ENCODE data around the gene STPG3. TPM values are rescaled to one million over a fixed set of nuclear protein-coding genes. Genes with fewer than 3 reads are reported as not detected.

Gene STPG3
- total and polyA plus RNA-seq, 12 donors: 0.25 to 3.1 (median 0.32) TPM; not detected in 9

- Histone ChIP-seq H3K36me3 (replicated peaks in 1 of 2) (no peaks in the 10 kb centered on the region), H3K27me3 (peaks cover 50% of the 10 kb centered on the region), H3K4me1 (replicated peaks in 1 of 2) (peaks cover 0 to 6% of the 10 kb centered on the region in 2 donors), H3K27ac (no peak overlapping the region), H3K4me3 (no peak overlapping the region), H3K9me3 (replicated peaks in 1 of 3) (no peaks in the 10 kb centered on the region)
- intact Hi-C loops (cut with DNase I): loop anchor here in 1 of 2 donors (10.0 kb wide), 1 partner anchor 447 kb away; no protein-coding TSS in a partner anchor
- DNase-seq: no peak
- WGBS, 4 donors: 63 to 73% (median 68%) methylated on average over 3 to 10 of the region's 10 CpGs
- TF ChIP-seq CTCF (IDR thresholded peaks at IDR 0.05): no peak
- TF ChIP-seq POLR2A (IDR thresholded peaks at IDR 0.05): no peak
Observed at GRCh38 chr9:137232101-137232500, 19.0 kb upstream of the STPG3 start.

GRCh38 chr9:137232510-137232909 lies 18.6 kb upstream of the STPG3 start:
- WGBS, 4 donors: 56 to 80% (median 69%) methylated on average over 5 to 24 of the region's 24 CpGs
- TF ChIP-seq CTCF (IDR thresholded peaks at IDR 0.05) (no peak), POLR2A (IDR thresholded peaks at IDR 0.05) (no peak)
- intact Hi-C loops (cut with DNase I): loop anchor here in 1 of 2 donors (10.0 kb wide), 1 partner anchor 448 kb away; no protein-coding TSS in a partner anchor
- Histone ChIP-seq H3K27me3 (peaks cover 50% of the 10 kb centered on the region), H3K36me3 (replicated peaks in 1 of 2) (no peaks in the 10 kb centered on the region), H3K9me3 (replicated peaks in 1 of 3) (no peaks in the 10 kb centered on the region), H3K27ac (no peak overlapping the region), H3K4me1 (replicated peaks in 1 of 2) (peaks cover 0 to 6% of the 10 kb centered on the region in 2 donors), H3K4me3 (no peak overlapping the region)
- DNase-seq: no peak

GRCh38 chr9:137233143-137233980 lies 17.7 kb upstream of the STPG3 start:
- Histone ChIP-seq H3K36me3 (replicated peaks in 1 of 2) (no peaks in the 10 kb centered on the region), H3K4me3 (no peak overlapping the region), H3K27me3 (peaks cover 48% of the 10 kb centered on the region), H3K27ac (no peak overlapping the region), H3K4me1 (replicated peaks in 1 of 2) (peaks cover 0 to 6% of the 10 kb centered on the region in 2 donors), H3K9me3 (replicated peaks in 1 of 3) (no peaks in the 10 kb centered on the region)
- no peak for TF ChIP-seq CTCF (IDR thresholded peaks at IDR 0.05)
- no peak for TF ChIP-seq POLR2A (IDR thresholded peaks at IDR 0.05)
- DNase-seq: no peak
- intact Hi-C loops (cut with DNase I): loop anchor here in 1 of 2 donors (10.0 kb wide), 1 partner anchor 449 kb away; no protein-coding TSS in a partner anchor
- WGBS, 4 donors: 64 to 76% (median 69%) methylated on average over 5 to 40 of the region's 40 CpGs

- TF ChIP-seq CTCF (IDR thresholded peaks at IDR 0.05) (no peak), POLR2A (IDR thresholded peaks at IDR 0.05) (no peak)
- Histone ChIP-seq H3K4me1 (replicated peaks in 1 of 2) (peaks cover 0 to 14% of the 10 kb centered on the region in 2 donors), H3K9me3 (replicated peaks in 1 of 3) (no peaks in the 10 kb centered on the region), H3K27me3 (peaks cover 41% of the 10 kb centered on the region), H3K4me3 (no peak overlapping the region), H3K36me3 (replicated peaks in 1 of 2) (no peaks in the 10 kb centered on the region), H3K27ac (no peak overlapping the region)
- DNase-seq: no peak
- intact Hi-C loops (cut with DNase I): loop anchor here in 1 of 2 donors (10.0 kb wide), 1 partner anchor 449 kb away; no protein-coding TSS in a partner anchor
- WGBS, 4 donors: 41 to 49% (median 44%) methylated on average over 11 to 40 of the region's 40 CpGs
Observed at GRCh38 chr9:137234055-137234697, 16.9 kb upstream of the STPG3 start.

Measured in adrenal gland (tissue), 12 donors.